Measurements from ENCODE around the gene LSR.

LSR gene

DNA sequence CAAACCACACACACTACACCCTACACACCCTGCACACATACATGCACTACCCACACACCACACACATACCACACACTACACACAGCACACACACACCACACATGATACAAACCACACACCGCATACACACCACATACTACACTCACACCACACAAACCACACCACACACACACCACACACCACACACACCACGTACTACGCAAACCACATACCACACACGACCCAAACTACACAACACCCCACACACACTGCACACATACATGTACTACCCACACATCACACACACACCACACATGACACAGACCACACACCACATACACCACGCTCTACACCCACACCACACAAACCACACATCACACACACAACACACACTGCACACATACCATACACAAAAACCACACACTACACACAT is 49.8 kb downstream of the LSR start (continued):
- TF ChIP-seq, protein P1, sequence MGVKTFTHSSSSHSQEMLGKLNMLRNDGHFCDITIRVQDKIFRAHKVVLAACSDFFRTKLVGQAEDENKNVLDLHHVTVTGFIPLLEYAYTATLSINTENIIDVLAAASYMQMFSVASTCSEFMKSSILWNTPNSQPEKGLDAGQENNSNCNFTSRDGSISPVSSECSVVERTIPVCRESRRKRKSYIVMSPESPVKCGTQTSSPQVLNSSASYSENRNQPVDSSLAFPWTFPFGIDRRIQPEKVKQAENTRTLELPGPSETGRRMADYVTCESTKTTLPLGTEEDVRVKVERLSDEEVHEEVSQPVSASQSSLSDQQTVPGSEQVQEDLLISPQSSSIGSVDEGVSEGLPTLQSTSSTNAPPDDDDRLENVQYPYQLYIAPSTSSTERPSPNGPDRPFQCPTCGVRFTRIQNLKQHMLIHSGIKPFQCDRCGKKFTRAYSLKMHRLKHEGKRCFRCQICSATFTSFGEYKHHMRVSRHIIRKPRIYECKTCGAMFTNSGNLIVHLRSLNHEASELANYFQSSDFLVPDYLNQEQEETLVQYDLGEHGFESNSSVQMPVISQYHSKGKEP (tag by site-specific recombination; IDR thresholded peaks at IDR 0.05): no peak
- TF ChIP-seq, protein P2, sequence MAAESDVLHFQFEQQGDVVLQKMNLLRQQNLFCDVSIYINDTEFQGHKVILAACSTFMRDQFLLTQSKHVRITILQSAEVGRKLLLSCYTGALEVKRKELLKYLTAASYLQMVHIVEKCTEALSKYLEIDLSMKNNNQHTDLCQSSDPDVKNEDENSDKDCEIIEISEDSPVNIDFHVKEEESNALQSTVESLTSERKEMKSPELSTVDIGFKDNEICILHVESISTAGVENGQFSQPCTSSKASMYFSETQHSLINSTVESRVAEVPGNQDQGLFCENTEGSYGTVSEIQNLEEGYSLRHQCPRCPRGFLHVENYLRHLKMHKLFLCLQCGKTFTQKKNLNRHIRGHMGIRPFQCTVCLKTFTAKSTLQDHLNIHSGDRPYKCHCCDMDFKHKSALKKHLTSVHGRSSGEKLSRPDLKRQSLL (tag by site-specific recombination; IDR thresholded peaks at IDR 0.05): no peak; the same call in 1 of the 2 replicates
- TF ChIP-seq KLF16 (tag by site-specific recombination; IDR thresholded peaks at IDR 0.05) (no peak; the same call in 1 of the 2 replicates), ZNF175 (tag by site-specific recombination; IDR thresholded peaks at IDR 0.05) (peak; percentile 91), ZNF157 (tag by site-specific recombination; IDR thresholded peaks at IDR 0.05) (peak; percentile 46; the same call in 1 of the 2 replicates)
- TF ChIP-seq, protein P3, sequence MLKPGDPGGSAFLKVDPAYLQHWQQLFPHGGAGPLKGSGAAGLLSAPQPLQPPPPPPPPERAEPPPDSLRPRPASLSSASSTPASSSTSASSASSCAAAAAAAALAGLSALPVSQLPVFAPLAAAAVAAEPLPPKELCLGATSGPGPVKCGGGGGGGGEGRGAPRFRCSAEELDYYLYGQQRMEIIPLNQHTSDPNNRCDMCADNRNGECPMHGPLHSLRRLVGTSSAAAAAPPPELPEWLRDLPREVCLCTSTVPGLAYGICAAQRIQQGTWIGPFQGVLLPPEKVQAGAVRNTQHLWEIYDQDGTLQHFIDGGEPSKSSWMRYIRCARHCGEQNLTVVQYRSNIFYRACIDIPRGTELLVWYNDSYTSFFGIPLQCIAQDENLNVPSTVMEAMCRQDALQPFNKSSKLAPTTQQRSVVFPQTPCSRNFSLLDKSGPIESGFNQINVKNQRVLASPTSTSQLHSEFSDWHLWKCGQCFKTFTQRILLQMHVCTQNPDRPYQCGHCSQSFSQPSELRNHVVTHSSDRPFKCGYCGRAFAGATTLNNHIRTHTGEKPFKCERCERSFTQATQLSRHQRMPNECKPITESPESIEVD (tag by site-specific recombination; IDR thresholded peaks at IDR 0.05): no peak

DNA sequence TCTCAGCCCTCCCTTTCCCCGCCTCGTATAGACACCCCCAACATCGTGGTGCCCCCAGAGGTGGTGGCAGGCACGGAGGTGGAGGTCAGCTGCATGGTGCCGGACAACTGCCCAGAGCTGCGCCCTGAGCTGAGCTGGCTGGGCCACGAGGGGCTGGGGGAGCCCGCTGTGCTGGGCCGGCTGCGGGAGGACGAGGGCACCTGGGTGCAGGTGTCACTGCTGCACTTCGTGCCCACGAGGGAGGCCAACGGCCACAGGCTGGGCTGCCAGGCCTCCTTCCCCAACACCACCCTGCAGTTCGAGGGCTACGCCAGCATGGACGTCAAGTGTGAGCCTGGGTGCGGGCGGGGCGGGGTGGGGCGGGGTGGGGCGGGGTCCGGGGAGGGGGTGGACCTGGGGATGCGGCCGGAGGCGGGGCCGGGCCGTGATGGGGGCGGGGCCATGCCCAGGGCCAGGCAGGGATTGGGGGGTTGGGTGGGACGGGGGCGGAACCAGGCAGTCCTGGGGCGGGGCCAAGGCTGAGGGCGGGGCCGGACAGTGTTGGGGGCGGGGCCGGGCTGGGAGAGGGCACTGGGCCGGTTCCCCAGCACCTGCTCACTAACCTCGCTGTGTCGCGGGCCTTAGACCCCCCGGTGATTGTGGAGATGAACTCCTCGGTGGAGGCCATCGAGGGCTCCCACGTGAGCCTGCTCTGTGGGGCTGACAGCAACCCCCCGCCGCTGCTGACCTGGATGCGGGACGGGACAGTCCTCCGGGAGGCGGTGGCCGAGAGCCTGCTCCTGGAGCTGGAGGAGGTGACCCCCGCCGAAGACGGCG is 50.9 kb downstream of the LSR start:
- Histone ChIP-seq H3K9me3 (ENCODE audit: control insufficient read depth, insufficient read depth, low read depth, low read length) (no peaks in the 10 kb centered on the region), H3K36me3 (ENCODE audit: control insufficient read depth in 2 of 2, insufficient read depth in 1 of 2, low read length in 2 of 2) (no peaks in the 10 kb centered on the region; a peak in 1 of 3 replicates), H3K4me3 (ENCODE audit: low read depth, low read length) (no peak overlapping the region), H3K4me1 (ENCODE audit: control insufficient read depth, insufficient read depth, low read length) (no peaks in the 10 kb centered on the region), H3K27ac (ENCODE audit: extremely low read depth, low read depth, low read length) (no peak overlapping the region)
- CTCF ChIA-PET: interaction anchor here (1.0 kb wide), 1 partner anchor 196 kb away, joined by 3 read pairs; no protein-coding TSS in a partner anchor
- no peak for TF ChIP-seq ZSCAN16 (tag by site-specific recombination; IDR thresholded peaks at IDR 0.05)
- TF ChIP-seq KLF9 (tag by site-specific recombination; IDR thresholded peaks at IDR 0.05; ENCODE audit: low read depth): 0 out of 2 replicates have a peak, but pooled peaks have one; percentile 14
- 0 out of 2 replicates have a peak, but pooled peaks have one; percentile 6 for TF ChIP-seq GLIS1 (tag by site-specific recombination; IDR thresholded peaks at IDR 0.05)
- TF ChIP-seq ZNF184 (tag by site-specific recombination; IDR thresholded peaks at IDR 0.05): no peak
- TF ChIP-seq HOXA7 (CRISPR knock-in tag; IDR thresholded peaks at IDR 0.05; ENCODE audit: borderline replicate concordance): no peak
- POLR2A ChIA-PET: no interaction called here

DNA sequence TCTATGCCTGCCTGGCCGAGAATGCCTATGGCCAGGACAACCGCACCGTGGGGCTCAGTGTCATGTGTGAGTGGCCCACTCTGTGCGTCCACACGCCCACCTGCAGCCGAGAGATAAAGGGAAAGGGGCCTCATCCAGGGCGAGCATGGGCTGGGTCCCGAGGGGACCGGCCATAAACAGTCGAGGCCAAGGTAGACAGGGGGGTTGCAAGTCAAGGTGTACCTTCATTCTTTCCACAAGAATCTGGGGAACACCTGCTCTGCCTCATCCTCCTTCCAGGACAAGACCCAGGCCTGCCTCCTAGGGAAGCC is 51.5 kb downstream of the LSR start:
- H3K4me1 ChIP-seq (ENCODE audit: control insufficient read depth, insufficient read depth, low read length): no peaks in the 10 kb centered on the region
- ChIA-PET CTCF (interaction anchor here (1.0 kb wide), 1 partner anchor 195 kb away, joined by 3 read pairs; no protein-coding TSS in a partner anchor), POLR2A (no interaction called here)
- TF ChIP-seq HOXA7 (CRISPR knock-in tag; IDR thresholded peaks at IDR 0.05; ENCODE audit: borderline replicate concordance) (no peak), ZNF558 (tag by site-specific recombination; IDR thresholded peaks at IDR 0.05) (no peak), GLIS2 (tag by site-specific recombination; IDR thresholded peaks at IDR 0.05) (peak; percentile 36; the same call in 1 of the 2 replicates)
- no peaks in the 10 kb centered on the region; a peak in 1 of 3 replicates for H3K36me3 ChIP-seq (ENCODE audit: control insufficient read depth in 2 of 2, insufficient read depth in 1 of 2, low read length in 2 of 2)
- H3K9me3 ChIP-seq (ENCODE audit: control insufficient read depth, insufficient read depth, low read depth, low read length): no peaks in the 10 kb centered on the region
- H3K4me3 ChIP-seq (ENCODE audit: low read depth, low read length): no peak overlapping the region
- H3K27ac ChIP-seq (ENCODE audit: extremely low read depth, low read depth, low read length): no peak overlapping the region

DNA sequence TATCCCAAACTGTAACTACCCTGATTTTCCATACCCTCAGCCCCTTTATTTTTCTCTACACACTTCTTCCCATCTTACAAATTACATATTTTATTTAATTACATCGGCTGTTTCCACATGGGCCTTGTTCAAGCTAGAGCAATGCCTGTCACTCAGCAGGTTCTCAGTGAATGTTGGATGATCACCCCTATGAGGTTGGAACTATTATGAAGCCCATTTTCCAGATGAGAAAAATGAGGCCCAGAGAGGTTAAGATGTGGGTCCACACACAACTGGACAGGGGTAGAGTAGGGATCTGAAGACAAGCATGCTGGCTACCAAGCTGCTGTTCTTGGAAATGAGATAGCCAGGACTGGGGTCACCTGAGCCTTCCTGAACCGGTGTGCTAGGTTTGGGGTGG is 53.2 kb downstream of the LSR start:
- Histone ChIP-seq H3K4me3 (ENCODE audit: low read depth, low read length) (no peak overlapping the region), H3K36me3 (ENCODE audit: control insufficient read depth in 2 of 2, insufficient read depth in 1 of 2, low read length in 2 of 2) (no peaks in the 10 kb centered on the region; a peak in 1 of 3 replicates), H3K9me3 (ENCODE audit: control insufficient read depth, insufficient read depth, low read depth, low read length) (no peaks in the 10 kb centered on the region), H3K4me1 (ENCODE audit: control insufficient read depth, insufficient read depth, low read length) (no peaks in the 10 kb centered on the region), H3K27ac (ENCODE audit: extremely low read depth, low read depth, low read length) (no peak overlapping the region)
- POLR2A ChIA-PET: interaction anchor here (0.6 to 0.7 kb wide), 2 partner anchors 11 to 806 kb away, joined by 6 to 7 read pairs; no protein-coding TSS in a partner anchor
- CTCF ChIA-PET: interaction anchor here (0.6 to 1.7 kb wide), 3 partner anchors 16 to 392 kb away, joined by 3 to 4 read pairs (median 4); no protein-coding TSS in a partner anchor
- TF ChIP-seq ZEB2 (tag by site-specific recombination; IDR thresholded peaks at IDR 0.05) (no peak), ZNF48 (tag by site-specific recombination; IDR thresholded peaks at IDR 0.05) (no peak), ZBTB21 (tag by site-specific recombination; IDR thresholded peaks at IDR 0.05) (no peak), SALL2 (tag by site-specific recombination; IDR thresholded peaks at IDR 0.05; ENCODE audit: borderline replicate concordance) (no peak), GLI2 (tag by site-specific recombination; IDR thresholded peaks at IDR 0.05; ENCODE audit: borderline replicate concordance, low read depth) (no peak)
- TF ChIP-seq, protein P4, sequence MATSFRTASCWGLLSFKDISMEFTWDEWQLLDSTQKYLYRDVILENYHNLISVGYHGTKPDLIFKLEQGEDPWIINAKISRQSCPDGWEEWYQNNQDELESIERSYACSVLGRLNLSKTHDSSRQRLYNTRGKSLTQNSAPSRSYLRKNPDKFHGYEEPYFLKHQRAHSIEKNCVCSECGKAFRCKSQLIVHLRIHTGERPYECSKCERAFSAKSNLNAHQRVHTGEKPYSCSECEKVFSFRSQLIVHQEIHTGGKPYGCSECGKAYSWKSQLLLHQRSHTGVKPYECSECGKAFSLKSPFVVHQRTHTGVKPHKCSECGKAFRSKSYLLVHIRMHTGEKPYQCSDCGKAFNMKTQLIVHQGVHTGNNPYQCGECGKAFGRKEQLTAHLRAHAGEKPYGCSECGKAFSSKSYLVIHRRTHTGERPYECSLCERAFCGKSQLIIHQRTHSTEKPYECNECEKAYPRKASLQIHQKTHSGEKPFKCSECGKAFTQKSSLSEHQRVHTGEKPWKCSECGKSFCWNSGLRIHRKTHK (tag by site-specific recombination; IDR thresholded peaks at IDR 0.05): no peak
- TF ChIP-seq, protein P5, sequence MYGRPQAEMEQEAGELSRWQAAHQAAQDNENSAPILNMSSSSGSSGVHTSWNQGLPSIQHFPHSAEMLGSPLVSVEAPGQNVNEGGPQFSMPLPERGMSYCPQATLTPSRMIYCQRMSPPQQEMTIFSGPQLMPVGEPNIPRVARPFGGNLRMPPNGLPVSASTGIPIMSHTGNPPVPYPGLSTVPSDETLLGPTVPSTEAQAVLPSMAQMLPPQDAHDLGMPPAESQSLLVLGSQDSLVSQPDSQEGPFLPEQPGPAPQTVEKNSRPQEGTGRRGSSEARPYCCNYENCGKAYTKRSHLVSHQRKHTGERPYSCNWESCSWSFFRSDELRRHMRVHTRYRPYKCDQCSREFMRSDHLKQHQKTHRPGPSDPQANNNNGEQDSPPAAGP (tag by site-specific recombination; IDR thresholded peaks at IDR 0.05): no peak
